GM12864 (cell line): Measurements from ENCODE around the gene ENTHD1.

Experiments used
- DNase-seq: peaks from one replicate; pipeline ENCODE4 v3.0.0-alpha.2; 2011; ENCODE audit warnings: low read depth
- H3K4me3 ChIP-seq: 2 replicates; pipeline ENCODE4 v1.5.1; 2011; ENCODE audit warnings: mild to moderate bottlenecking, low read depth, low read length, control low read depth
- TF ChIP-seq, protein P1 (sequence below): IDR thresholded peaks from 2 replicates; pipeline ENCODE4 v1.5.1; 2011; ENCODE audit warnings: low read depth, mild to moderate bottlenecking, moderate library complexity, low read length, control low read depth, inconsistent platforms; ENCODE audit errors: missing control alignments

ENTHD1 gene

DNA sequence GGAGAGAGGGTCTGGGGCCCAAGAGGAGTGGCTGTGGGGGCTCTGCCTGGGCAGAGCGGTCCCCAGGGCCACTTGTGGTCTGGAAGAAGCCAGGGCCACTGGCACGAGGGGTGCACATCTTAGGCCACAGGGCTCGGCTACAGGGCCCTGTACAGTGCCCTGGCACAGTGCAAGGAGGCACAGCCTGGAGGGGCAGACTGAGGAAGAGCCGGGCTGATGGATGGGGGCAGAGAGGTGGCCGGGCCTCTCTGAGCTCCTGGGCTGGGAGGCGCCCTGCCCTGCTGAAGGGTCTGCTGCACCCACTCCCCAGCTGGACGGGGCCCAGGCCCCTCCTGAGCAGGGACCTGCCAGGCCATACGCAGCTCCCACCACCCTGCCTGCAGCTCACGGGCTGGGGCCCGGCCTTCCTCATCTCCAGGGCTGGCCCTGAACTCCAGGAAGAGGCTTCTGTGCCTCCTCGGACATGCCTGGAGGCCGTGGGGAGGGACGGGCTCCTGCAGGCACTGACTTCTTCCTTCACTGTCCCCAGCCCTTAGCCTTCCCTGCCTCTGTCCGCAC lies 199.5 kb downstream of the ENTHD1 start:
- no peak for DNase-seq
- H3K4me3 ChIP-seq = no peak overlapping the region
- TF ChIP-seq, protein P1, sequence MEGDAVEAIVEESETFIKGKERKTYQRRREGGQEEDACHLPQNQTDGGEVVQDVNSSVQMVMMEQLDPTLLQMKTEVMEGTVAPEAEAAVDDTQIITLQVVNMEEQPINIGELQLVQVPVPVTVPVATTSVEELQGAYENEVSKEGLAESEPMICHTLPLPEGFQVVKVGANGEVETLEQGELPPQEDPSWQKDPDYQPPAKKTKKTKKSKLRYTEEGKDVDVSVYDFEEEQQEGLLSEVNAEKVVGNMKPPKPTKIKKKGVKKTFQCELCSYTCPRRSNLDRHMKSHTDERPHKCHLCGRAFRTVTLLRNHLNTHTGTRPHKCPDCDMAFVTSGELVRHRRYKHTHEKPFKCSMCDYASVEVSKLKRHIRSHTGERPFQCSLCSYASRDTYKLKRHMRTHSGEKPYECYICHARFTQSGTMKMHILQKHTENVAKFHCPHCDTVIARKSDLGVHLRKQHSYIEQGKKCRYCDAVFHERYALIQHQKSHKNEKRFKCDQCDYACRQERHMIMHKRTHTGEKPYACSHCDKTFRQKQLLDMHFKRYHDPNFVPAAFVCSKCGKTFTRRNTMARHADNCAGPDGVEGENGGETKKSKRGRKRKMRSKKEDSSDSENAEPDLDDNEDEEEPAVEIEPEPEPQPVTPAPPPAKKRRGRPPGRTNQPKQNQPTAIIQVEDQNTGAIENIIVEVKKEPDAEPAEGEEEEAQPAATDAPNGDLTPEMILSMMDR = no peak
